Activated naive CD8-positive, alpha-beta T cell treated with anti-CD3 and anti-CD28 coated beads, Interleukin-2, amount 10 ng/mL, durations not matched to agents 7 days and 5 days (primary cell): ENCODE results near the gene MCEE. TPM values are rescaled to one million over a fixed set of nuclear protein-coding genes. Genes with fewer than 3 reads are reported as not detected.

Source experiments
- ATAC-seq: fragments of 150-1000 bp; cut with Tn5 transposase; one replicate; pipeline ENCODE4 v1.10.0; 2021; ENCODE audit warnings: low read depth, moderate library complexity
- POLR2A ChIA-PET: fragments of 350-600 bp; sonication (Branson Sonifier 250); formaldehyde crosslinking; loops from one replicate; lab custom pipeline; 2021; ENCODE audit warnings: antibody characterized with exemption; lab: Charles Lee
- DNase-seq: peaks from one replicate; pipeline ENCODE4 v3.0.0; 2021
- H3K27ac Mint-ChIP-seq: one replicate; pipeline ENCODE4 v1.8.0; 2022; ENCODE audit warnings: mild to moderate bottlenecking, mixed read lengths
- H3K27me3 Mint-ChIP-seq: one replicate; pipeline ENCODE4 v1.8.0; 2022; ENCODE audit warnings: mild to moderate bottlenecking, moderate library complexity, mixed read lengths
- H3K36me3 Mint-ChIP-seq: one replicate; pipeline ENCODE4 v1.8.0; 2021; ENCODE audit warnings: mild to moderate bottlenecking, mixed read lengths
- H3K4me1 Mint-ChIP-seq: one replicate; pipeline ENCODE4 v1.8.0; 2021; ENCODE audit warnings: mixed read lengths
- H3K4me3 Mint-ChIP-seq: one replicate; pipeline ENCODE4 v1.8.0; 2022; ENCODE audit warnings: mild to moderate bottlenecking, moderate library complexity, mixed read lengths
- H3K9me3 Mint-ChIP-seq: one replicate; pipeline ENCODE4 v1.8.0; 2021; ENCODE audit warnings: mixed read lengths
- total RNA-seq, 2 experiments: library from RNA; stranded (reverse); gene quantifications; one replicate each; pipeline ENCODE4 v1.2.3, GENCODE V29; 2021

Gene MCEE
- total RNA-seq, 2 experiments from 2014 or later: 16.6 to 17.6 TPM

DNA sequence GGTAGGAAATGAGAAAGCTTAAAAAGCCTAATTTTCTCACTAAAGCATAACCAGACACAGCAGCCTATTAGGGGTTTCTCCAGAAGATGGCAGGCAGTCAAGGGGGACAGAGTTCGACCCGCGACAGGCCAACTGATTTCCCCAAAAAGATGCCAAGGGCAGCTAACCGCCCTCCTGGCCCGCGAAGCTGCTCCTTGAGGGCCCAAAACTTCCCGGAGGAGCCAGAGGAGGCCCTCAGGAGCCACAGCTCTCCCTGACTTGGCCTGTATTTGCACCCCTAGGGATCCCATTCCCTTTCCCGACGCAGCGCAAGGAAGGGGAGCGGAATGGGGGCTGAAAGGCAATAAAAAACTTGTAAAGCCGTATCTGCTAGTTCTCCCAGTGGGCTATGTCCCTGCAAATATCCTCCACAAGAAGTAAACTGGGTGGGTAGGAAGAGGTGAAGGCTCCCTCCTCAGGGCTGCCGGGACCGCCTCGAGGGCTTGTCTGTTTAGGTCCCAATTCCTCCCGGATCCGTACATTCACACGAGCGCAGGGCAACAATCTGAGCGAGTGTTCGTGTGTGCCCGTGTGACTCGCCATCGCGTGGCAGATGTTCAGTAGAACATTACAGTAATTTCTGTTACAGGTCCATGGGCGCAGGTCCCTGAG is 62.3 kb downstream of the MCEE start:
- peaks cover 35% of the 10 kb centered on the region for H3K4me1 Mint-ChIP-seq
- H3K36me3 Mint-ChIP-seq: peaks cover 5% of the 10 kb centered on the region
- H3K9me3 Mint-ChIP-seq: no peaks in the 10 kb centered on the region
- POLR2A ChIA-PET: interaction anchor here (0.6 to 2.7 kb wide), 17 partner anchors 10 to 1374 kb away, joined by 3 to 43 read pairs (median 4); partner anchors contain the start of genes MCEE, MPHOSPH10, PAIP2B and ZNF638
- H3K27ac Mint-ChIP-seq: peak overlapping the region; percentile 96
- H3K27me3 Mint-ChIP-seq: no peaks in the 10 kb centered on the region
- no peak for DNase-seq
- no peak for ATAC-seq
- H3K4me3 Mint-ChIP-seq: peak overlapping the region; percentile 94

DNA sequence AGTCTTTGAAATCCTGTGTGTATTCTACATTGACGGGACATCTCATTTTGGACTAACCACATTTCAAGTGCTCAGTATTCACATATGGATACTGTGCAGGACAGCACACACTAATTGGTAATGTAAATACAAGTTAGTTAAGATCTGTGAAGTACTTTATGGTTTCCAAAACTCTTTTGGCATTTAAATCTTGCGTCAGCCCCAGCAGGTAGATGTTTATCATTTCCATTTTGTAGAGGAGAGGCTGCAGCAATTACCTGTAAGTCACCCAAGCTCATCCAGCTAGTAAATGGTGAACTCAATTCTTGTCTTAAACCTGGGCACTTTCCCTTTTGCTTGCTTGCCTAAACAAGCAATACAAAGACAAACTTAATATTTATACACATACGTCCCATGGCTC is 63.2 kb downstream of the MCEE start:
- POLR2A ChIA-PET: interaction anchor here (0.6 to 2.7 kb wide), 2 partner anchors 65 to 228 kb away, joined by 4 to 9 read pairs; no protein-coding TSS in a partner anchor
- H3K4me1 Mint-ChIP-seq: peaks cover 31% of the 10 kb centered on the region
- H3K9me3 Mint-ChIP-seq: no peaks in the 10 kb centered on the region
- H3K4me3 Mint-ChIP-seq: peak overlapping the region; percentile 15
- H3K36me3 Mint-ChIP-seq: peaks cover 2% of the 10 kb centered on the region
- no peak overlapping the region for H3K27ac Mint-ChIP-seq
- no peaks in the 10 kb centered on the region for H3K27me3 Mint-ChIP-seq
- ATAC-seq: no peak
- DNase-seq: no peak

DNA sequence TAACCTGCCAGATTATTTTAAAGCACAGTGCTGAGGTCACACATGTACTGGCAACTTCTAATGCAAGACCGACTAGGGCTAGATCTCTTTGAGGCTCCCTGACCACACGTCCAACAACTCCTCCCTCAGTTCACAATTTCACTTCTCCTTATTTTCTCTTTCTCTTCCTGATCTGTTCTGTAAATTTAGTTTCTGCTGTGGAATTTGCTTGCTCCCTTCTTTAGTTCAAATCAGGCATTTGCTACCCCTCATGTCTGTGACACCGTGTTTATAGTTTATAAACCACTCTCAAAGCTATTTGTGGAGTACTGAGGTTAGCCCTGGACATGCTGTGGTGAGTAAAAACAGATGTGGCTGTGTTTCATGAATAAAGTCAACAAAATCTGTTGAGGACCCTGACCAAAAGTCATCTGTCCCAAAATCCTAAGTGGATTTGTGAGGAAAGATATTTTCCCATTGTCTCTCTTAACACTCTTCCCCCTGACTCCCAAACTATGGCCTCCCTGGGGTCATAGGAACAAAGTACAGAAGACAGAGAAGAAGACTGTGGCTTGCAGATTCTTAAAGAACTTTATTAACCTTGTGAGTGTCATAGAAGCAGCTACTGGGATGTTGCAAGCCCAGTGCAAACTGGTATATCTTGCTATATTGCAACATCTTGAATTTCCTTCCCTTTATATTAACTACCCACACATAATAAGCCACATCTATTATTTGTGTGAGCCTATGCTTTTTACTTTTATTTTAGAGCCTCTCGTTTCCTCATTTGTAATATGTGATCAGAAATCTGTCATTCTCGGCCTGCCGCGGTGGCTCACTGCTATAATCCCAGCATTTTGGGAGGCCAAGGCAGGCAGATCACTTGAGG is 65.0 kb downstream of the MCEE start:
- no peak overlapping the region for H3K4me3 Mint-ChIP-seq
- H3K27me3 Mint-ChIP-seq: peaks cover 6% of the 10 kb centered on the region
- peaks cover 15% of the 10 kb centered on the region for H3K4me1 Mint-ChIP-seq
- peaks cover 2% of the 10 kb centered on the region for H3K36me3 Mint-ChIP-seq
- H3K9me3 Mint-ChIP-seq: no peaks in the 10 kb centered on the region
- no peak for ATAC-seq
- no peak for DNase-seq
- no peak overlapping the region for H3K27ac Mint-ChIP-seq
- POLR2A ChIA-PET: no interaction called here

DNA sequence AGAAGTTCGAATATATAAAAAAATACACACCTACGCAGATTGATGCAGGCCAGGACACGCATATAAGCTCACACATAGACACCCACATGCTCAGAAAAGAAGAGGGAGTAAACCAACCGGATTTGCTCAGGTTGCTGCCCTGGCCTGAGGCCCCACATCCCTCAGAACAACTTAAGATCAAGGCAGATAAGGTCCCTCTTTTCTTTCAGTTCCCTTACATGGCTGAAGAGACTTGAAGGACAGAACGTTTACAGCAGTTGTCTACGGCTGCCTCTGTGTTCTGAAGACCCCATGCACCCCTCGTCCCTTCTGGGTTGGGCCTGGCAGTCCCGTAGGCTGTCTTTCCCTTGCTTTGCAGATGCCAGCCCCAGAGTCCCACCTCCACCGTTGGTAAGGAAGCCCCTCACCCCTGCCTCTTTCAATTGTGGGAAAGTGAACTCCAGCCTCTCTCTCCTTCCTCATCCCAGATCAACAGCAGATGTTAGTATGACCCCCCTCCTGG is 65.9 kb downstream of the MCEE start:
- Mint-ChIP-seq H3K27ac (no peak overlapping the region), H3K36me3 (no peaks in the 10 kb centered on the region), H3K4me3 (no peak overlapping the region), H3K27me3 (peaks cover 12% of the 10 kb centered on the region), H3K9me3 (no peaks in the 10 kb centered on the region), H3K4me1 (peaks cover 9% of the 10 kb centered on the region)
- DNase-seq (no peak), ATAC-seq (no peak)
- POLR2A ChIA-PET: no interaction called here

- no peak for DNase-seq
- POLR2A ChIA-PET: no interaction called here
- no peak overlapping the region for H3K4me3 Mint-ChIP-seq
- no peak overlapping the region for H3K27ac Mint-ChIP-seq
- peaks cover 13% of the 10 kb centered on the region for H3K27me3 Mint-ChIP-seq
- no peaks in the 10 kb centered on the region for H3K36me3 Mint-ChIP-seq
- ATAC-seq: no peak
- H3K9me3 Mint-ChIP-seq: no peaks in the 10 kb centered on the region
- H3K4me1 Mint-ChIP-seq: peaks cover 5% of the 10 kb centered on the region
Observed at GRCh38 chr2:71063216-71063615, 66.8 kb downstream of the MCEE start.

DNA sequence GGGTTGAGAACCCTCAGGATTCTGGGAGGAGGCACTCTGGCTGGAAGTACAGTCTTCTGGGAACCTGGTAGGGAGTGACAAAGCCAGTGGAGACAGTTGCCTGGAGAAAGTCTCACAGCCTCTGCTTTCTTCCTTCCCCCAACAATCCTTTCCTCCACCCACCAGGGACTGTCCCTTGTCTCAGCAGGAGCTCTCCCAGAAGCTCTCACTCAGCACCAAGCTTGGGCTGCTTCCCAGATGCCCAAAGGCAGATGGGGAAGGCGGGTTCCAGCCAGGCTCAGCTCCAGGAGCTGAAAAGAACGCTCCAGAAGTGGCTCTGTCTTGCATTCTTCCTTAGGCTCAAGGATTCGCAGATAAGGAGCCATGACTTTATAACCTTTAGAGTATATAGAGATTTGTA is 69.2 kb downstream of the MCEE start:
- Mint-ChIP-seq H3K9me3 (no peaks in the 10 kb centered on the region), H3K36me3 (no peaks in the 10 kb centered on the region), H3K27me3 (peaks cover 13% of the 10 kb centered on the region), H3K4me1 (no peaks in the 10 kb centered on the region), H3K27ac (no peak overlapping the region), H3K4me3 (no peak overlapping the region)
- ATAC-seq (no peak), DNase-seq (no peak)
- POLR2A ChIA-PET: interaction anchor here (0.8 kb wide), 1 partner anchor 8 kb away, joined by 3 read pairs; the partner anchor contains the start of gene NAGK

DNA sequence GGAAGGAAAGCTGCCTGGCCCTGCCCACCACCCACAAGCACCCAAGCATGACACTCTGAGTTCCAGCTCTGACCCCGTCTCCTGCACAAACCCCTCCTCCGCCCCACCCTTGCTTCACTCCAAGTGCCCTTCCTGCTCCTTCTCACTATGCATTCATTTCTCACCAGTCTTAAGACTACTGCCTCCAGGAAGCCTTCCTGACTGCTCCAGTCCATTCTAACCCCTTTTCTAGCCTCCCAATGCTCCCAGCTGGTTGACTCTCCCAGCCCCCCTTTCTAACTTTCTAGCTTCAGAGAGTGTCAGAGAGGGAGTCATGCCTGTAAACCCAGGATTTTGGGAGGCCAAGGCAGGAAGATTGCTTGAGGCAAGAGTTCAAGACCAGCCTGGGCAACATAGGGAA is 69.8 kb downstream of the MCEE start:
- no peaks in the 10 kb centered on the region for H3K36me3 Mint-ChIP-seq
- POLR2A ChIA-PET: interaction anchor here (0.8 kb wide), 1 partner anchor 8 kb away, joined by 3 read pairs; the partner anchor contains the start of gene NAGK
- no peaks in the 10 kb centered on the region for H3K9me3 Mint-ChIP-seq
- no peaks in the 10 kb centered on the region for H3K4me1 Mint-ChIP-seq
- no peak overlapping the region for H3K27ac Mint-ChIP-seq
- no peak for ATAC-seq
- no peak for DNase-seq
- H3K27me3 Mint-ChIP-seq: peaks cover 13% of the 10 kb centered on the region
- no peak overlapping the region for H3K4me3 Mint-ChIP-seq

Other genes with a start within 250 kb of the MCEE start
- gene VAX2, start 229.7 kb downstream of the MCEE start, total RNA-seq: not detected
- not detected for gene ATP6V1B1, start 194.3 kb downstream of the MCEE start, total RNA-seq
- under 1 TPM; 0.28 to 0.33 TPM for gene ANKRD53, start 151.6 kb downstream of the MCEE start, total RNA-seq
- 10 to 100 TPM; 51.7 to 55.5 TPM for gene TEX261, start 135.4 kb downstream of the MCEE start, total RNA-seq
- gene NAGK, start 61.6 kb downstream of the MCEE start, total RNA-seq: 10 to 100 TPM; 87.1 to 93.3 TPM
- 10 to 100 TPM; 36.0 to 37.2 TPM for gene MPHOSPH10, start 405 bp upstream of the MCEE start, total RNA-seq
- 1 to 10 TPM; 4.2 to 4.8 TPM for gene PAIP2B, start 96.9 kb upstream of the MCEE start, total RNA-seq
- gene ZNF638, start 201.6 kb upstream of the MCEE start, total RNA-seq: 100 to 1,000 TPM in 1 of 2 experiments, 10 to 100 TPM in 1; 99.1 to 101 TPM